HG02981 (cell line): ENCODE measurements around the gene ARFGEF2.
A peak's percentile ranks its signal among the peaks of the same experiment; 100 is the strongest.

ENCODE experiments used
- ATAC-seq: cut with Tn5 transposase; IDR thresholded peaks from one replicate; pipeline ENCODE4 v1.9.1; 2021; ENCODE audit warnings: mild to moderate bottlenecking, moderate library complexity; ENCODE audit not compliant: unreplicated experiment

ARFGEF2 gene

GRCh38 chr20:48898896-48899530 is 22.5 kb upstream of the ARFGEF2 start:
- no peak for ATAC-seq

- ATAC-seq = no peak
Measured at GRCh38 chr20:48899881-48900280, 21.6 kb upstream of the ARFGEF2 start.

DNA sequence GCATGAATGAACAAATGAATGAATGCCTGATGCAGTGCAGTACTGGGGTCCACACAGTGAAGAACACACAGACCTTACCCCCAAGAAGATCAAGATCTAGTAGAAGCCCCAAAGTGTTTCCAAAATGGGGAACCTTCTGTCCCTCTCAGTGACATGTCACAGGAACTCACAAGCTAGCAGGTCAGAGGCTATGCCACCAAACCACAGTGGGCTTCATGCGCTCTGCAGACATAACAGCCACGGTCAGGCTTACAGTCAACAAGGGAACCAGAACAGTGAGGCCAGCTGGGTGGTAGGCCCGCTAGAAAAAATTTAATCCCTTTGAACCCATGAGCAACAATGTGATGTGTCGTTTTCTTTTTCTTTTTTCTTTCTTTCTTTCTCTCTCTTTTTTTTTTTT is 20.2 kb upstream of the ARFGEF2 start:
- no peak for ATAC-seq

DNA sequence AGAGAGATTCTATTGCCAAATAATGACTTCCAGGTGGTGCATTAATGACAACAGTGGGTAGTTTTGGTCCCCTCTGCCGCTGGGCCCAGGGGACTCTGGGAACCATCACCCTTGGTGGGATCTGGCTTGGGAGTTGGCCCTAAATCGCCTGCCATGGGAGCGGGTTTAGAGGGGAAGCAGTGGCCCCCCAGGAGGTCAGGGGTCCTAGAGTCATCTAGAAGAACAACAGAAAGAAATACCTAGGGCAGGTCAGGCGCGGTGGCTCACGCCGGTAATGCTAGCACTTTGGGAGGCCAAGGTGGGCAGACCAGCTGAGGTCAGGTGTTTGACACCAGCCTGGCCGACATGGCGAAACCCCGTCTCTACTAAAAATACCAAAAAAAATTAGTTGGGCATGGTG is 17.8 kb upstream of the ARFGEF2 start:
- no peak for ATAC-seq

- no peak for ATAC-seq
Measured at GRCh38 chr20:48904566-48905296, 16.8 kb upstream of the ARFGEF2 start.

GRCh38 chr20:48905297-48905647 is 16.2 kb upstream of the ARFGEF2 start:
- ATAC-seq = no peak

DNA sequence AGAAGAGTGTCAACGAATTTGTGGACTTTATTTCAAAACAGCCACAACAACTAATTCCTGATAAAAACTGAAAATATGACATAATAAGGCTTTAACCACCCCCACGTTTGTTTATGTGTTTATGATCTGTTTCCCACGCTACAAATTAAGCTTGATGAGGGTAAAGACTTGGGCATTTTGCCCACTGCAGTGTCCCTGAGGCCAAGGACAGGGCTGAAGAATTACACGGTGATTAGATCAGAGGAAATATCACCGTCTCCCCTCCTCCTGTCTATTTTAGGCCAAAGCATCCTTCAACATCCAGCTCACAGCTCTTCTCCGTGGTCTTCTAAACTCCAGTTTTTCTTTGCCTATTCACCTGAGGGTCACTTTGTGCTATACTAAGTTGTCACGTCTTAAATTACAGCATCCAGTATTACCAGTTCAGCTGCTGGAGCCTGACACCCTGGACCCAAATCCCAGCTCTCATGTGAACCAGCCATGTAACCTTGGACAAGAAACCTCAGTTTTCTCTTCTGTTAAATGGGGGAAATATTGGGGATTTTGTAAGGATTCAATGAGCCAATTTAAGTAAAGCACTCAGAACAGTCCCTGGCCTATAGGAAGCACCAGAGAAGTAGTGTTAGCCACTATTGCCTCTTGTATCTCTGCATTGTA is 15.2 kb upstream of the ARFGEF2 start:
- no peak for ATAC-seq

DNA sequence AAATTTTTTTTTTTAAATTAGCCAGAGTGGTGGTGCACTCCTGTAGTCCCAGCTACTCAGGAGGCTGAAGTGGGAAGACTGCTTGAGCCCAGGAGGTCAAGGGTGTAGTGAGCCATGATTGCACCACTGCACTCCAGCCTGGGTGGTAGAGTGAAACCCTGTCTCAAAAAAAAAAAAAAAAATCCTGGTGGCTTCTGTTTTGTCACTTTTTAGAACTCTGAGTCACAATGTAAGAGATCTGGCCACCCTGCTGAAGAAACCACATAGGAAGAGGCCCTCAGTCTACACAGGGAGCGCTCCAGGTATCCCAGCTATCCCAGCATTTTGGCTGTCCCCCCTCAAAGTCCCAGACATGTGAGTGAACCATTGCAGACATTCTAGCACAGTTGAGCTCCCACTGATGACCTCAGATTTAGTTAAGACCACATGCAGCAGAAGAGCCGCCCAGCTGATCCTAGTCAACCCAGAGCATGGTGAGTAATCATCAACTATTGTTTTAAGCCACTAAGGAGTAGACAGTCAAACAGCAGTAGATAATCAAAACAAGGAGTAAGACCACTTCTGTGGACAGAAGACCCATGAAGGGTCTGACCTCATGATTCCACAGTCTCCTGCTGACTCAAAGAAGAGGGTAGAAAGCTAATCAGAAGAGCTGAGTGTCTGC is 12.7 kb upstream of the ARFGEF2 start:
- ATAC-seq = no peak

DNA sequence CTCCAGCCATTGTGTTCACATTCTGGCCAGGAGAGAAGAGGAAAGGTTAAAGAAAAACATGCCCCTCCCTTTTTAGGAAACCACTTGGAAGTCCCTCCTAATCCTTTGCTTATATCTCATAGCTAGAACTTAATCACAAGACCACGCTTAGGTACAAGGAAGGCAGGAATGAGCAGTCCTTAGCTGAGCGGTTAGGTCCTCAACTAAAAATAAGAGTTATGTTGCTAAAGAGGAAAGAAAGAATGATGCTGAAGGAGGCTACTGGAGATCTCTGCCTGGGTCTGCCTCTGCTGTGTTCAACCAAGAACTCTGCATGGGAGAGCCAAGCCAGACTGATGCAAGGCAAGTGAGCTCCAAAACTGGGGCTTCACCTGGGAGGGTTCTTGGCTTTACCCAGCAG is 11.6 kb upstream of the ARFGEF2 start:
- ATAC-seq = no peak

DNA sequence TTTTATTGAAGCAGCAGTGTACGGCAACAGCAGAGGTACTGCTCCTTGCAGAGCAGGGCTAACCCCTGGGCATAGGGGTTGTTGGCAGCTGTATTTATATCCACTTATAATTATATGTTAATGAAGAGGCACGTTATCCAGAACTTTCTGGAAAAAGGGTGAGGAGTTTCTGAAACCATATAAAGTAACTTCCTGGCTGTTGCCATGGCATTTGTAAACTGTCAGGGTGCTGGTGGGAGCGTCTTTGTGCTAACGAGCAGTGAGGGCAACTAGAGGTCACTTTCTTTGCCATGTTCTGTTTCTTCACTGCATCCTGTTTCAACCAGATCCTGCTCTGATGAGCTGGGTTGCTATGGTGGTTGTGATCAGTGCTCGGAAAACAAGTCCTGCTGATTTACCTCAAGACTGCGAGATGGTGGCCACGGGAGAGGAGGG is 11.1 kb upstream of the ARFGEF2 start:
- no peak for ATAC-seq

DNA sequence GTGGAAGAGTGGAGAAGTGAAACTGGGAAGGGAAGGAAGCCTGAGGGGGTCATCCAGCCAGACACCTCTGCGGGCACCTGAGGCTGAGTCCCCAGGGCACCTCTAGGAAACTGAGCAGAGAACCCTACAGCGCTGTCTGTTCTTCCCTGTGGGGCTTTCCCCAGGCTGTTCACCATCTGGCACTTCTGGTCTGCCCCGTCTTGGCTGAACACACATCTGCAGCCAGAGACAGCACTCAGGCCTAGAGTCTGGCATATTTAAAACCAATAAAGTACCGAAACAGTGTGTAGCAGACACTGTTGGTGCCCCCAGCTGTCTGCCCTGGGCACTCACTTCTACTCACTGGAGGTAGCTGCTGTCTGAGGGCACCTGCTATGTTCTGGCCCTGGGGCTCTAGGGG is 9.4 kb upstream of the ARFGEF2 start:
- ATAC-seq = peak; percentile 75

DNA sequence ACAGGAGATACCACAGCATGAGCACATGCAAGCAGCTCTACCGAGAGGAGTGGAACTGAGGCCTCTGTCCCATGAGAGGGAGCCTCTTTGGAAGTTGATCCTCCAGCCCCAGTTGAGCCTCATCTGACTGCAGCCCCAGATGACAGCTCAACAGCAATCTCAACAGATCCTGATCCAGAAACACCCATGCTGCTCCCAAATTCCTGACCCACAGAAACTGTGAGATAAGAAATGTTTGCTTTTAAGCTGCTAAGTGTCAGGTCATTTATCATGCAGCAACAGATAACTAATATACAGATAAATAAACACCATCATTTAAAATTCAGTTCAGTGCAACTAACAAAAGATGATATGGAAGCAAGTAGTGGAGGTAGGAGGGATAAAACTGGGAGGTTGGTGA is 4.8 kb upstream of the ARFGEF2 start:
- ATAC-seq = no peak

DNA sequence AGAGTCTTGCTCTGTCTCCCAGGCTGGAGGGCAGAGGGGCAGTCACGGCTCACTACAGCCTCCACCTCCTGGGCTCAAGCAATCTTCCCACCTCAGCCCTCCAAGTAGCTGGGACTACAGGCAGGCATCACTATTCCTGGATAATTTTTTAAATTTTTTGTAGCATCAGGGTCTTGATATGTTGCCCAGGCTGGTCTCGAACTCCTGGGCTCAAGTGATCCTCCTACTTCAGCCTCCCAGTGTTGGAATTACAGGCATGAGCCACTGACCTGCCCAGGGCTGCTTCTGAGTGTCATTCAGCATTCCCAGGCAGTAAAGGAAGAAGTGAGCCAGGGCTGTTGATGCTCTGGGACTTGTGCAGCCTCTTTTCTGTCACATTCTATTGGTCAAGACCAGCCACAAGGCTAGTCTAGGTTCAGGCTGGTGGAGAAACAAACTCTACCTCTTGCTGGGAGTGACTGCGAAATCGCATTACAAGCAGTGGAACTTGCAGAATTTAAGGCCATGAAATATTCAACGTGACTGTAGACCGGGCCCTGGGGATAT is 2.1 kb upstream of the ARFGEF2 start:
- no peak for ATAC-seq

DNA sequence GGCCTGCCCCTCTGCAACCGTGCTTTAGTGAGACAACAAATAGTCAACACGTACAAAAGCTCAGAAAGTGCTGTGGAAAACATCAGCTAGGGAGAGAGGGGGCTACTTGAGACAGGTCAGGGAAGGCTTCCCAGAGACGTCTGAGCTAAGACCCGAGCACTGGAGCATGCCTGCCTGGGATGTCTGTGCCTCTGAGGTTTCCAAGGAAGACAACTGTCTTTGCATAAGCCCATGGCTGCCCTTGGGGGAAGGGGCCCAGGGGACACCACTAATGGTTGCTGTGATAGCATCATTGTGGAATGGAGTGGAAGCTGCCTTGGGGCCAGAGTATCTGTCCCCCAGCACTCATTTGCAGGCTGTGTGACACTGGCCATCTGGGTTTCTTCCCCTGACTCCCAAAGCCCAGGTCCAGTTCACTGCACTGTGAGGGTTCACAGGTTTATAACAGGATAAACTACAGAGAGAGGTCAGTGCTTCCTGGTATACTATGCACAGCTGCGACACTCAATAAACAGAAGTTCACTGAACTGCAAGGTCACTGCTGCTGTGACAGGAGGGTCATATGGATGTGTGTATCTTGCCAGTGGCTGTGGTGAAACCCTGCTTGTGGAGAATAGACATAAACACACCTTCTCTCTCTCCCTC is 1.5 kb upstream of the ARFGEF2 start:
- no peak for ATAC-seq

- no peak for ATAC-seq
Measured at GRCh38 chr20:48920527-48921167, 864 bp upstream of the ARFGEF2 start.

- peak; percentile 32 for ATAC-seq
Measured at GRCh38 chr20:48921883-48922820, 641 bp downstream of the ARFGEF2 start.

DNA sequence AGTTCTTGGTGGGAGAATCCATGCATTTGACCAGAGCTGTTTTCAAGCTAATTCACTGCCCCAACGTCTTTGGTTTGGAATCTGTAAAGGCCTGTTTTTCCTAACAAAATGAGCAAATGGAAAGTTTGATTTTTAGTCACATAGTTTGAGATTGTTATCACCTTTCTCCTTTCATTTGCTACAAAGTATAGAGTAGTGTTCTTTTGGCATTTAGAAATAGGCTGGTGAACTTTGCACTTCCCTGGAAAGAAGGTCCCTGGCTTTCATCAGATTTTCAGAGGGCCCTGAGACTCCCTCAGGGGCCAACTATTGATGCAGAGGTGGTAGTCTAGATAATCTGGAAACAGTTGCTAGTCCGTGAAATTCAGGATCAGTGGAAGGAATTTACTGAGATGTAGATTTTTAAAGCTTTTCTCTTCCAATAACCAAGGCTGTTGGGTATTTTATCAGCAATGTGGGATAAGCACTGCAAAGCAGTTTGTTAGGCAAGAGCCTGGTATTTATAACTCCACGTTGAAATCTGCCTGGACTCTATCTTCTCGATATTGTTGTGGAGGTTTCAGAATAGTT is 1.7 kb downstream of the ARFGEF2 start:
- ATAC-seq = no peak

DNA sequence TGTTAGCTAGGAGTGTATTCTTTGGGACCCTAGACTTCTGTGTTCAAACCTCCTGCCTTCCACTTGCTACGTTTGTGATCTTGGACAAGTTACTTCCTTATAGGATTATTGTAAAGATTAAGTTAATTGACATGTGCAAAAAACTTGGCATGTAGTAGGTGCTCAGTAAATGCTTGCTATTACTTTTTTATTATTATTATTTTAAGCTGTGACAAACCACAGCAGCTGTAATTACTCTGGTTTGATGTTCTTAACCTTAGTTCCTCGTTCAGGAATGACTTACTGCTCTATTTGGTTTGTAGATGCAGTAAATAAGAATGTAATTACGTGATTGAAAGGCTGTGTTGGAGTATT is 3.2 kb downstream of the ARFGEF2 start:
- ATAC-seq = no peak

DNA sequence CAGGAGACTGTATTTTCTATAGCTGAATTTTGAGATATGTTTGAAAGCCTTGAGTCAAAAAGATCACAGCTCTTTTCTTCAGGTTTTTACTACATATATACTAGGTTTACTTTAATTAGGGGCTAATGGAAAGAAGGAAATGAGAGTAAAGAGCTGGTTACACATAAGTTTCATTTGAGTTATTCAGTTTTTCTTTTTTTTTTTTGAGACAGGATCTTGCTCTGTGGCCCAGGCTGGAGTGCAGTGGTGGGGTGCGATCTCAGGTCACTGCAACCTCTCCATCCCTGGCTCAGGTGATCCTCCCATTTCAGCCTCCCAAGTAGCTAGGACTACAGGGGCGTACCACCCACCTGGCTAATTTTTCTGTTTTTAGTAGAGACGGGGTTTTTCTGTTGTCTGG is 4.8 kb downstream of the ARFGEF2 start:
- no peak for ATAC-seq
